Spleen (tissue), 11 donors: ENCODE measurements around the gene C20orf144. TPM values are rescaled to one million over a fixed set of nuclear protein-coding genes. Genes with fewer than 3 reads are reported as not detected.
"Not testable (repeated sequence)": the region's sequence is repeated elsewhere in the genome, so short reads cannot be mapped to it uniquely, and the experiment has no call there.

Source experiments
- DNase-seq: peaks from one replicate; pipeline ENCODE4 v3.0.0-alpha.2; 2020
- H3K27ac ChIP-seq, 8 donors: fragments of 200-600 bp; sonication (generic) in 7 of 8; 1 replicate in 4 of 8; 2 replicates in 4 of 8; pipeline versions ENCODE4 v1.5.0 to v1.8.0; 2016 to 2021; ENCODE audit warnings: inconsistent platforms in 4 of 8, mild to moderate bottlenecking in 4 of 8, moderate library complexity in 1 of 8
- H3K27me3 ChIP-seq, 7 donors: fragments of 200-600 bp; sonication (generic) in 6 of 7; replicated peaks in 1 of 7; 1 replicate in 4 of 7; 2 replicates in 3 of 7; pipeline versions ENCODE4 v1.5.0 to v1.8.0; 2016 to 2021; ENCODE audit warnings: inconsistent platforms in 3 of 7, mild to moderate bottlenecking in 1 of 7
- H3K36me3 ChIP-seq, 6 donors: fragments of 200-600 bp; sonication (generic) in 5 of 6; 1 replicate in 4 of 6; 2 replicates in 2 of 6; pipeline versions ENCODE4 v1.5.0 to v1.8.0; 2016 to 2021; ENCODE audit warnings: inconsistent platforms in 2 of 6
- H3K4me1 ChIP-seq, 6 donors: fragments of 200-600 bp; sonication (generic) in 5 of 6; 1 replicate in 3 of 6; 2 replicates in 3 of 6; pipeline versions ENCODE4 v1.5.0 to v1.8.0; 2016 to 2021; ENCODE audit warnings: inconsistent platforms in 3 of 6
- H3K4me3 ChIP-seq, 8 donors: fragments of 200-600 bp; sonication (generic) in 7 of 8; 1 replicate in 4 of 8; 2 replicates in 4 of 8; pipeline versions ENCODE4 v1.5.0 to v1.8.0; 2016 to 2021; ENCODE audit warnings: inconsistent platforms in 4 of 8, mild to moderate bottlenecking in 4 of 8, moderate library complexity in 2 of 8
- H3K9me3 ChIP-seq, 8 donors: fragments of 200-600 bp; sonication (generic) in 7 of 8; 1 replicate in 4 of 8; 2 replicates in 4 of 8; pipeline versions ENCODE4 v1.5.0 to v1.8.0; 2016 to 2021; ENCODE audit warnings: inconsistent platforms in 4 of 8
- CTCF ChIP-seq, 11 experiments: fragments of 200-600 bp in 7 of 11; fragments of 450-650 bp in 4 of 11; sonication (generic) in 4 of 11; IDR thresholded peaks in 8 of 11; conservative IDR thresholded peaks in 3 of 11; 1 replicate in 7 of 11; 2 replicates in 4 of 11; pipeline versions ENCODE4 v1.4.0 to v1.8.0; 2016 to 2021; ENCODE audit warnings: antibody characterized with exemption in 11 of 11, inconsistent platforms in 4 of 11, mild to moderate bottlenecking in 1 of 11
- POLR2A ChIP-seq, 3 donors: fragments of 450-650 bp; IDR thresholded peaks; one replicate each; pipeline ENCODE4 v1.5.1; 2017; ENCODE audit warnings: antibody characterized with exemption in 3 of 3, mild to moderate bottlenecking in 1 of 3
- POLR2AphosphoS5 ChIP-seq, 3 donors: sonication (generic); formaldehyde crosslinking; IDR thresholded peaks; one replicate each; pipeline ENCODE4 v1.5.1; 2017; ENCODE audit warnings: antibody characterized with exemption in 3 of 3
- WGBS, 5 donors: extraction: QIAGEN DNeasy Blood & Tissue Kit in 3 of 5; methylation state at CpG; one replicate each; pipeline versions ENCODE4 v1.1.5 to v1.1.7; 2013 to 2018; 5-methylcytosine and 5-hydroxymethylcytosine counted together
- intact Hi-C: fragments of 100-400 bp; cut with DNase I; formaldehyde crosslinking; loops from one replicate; pipeline ENCODE4 v1.15.0; 2023; ENCODE audit warnings: low total_unique reads
- polyA plus RNA-seq, 3 donors: library from polyadenylated mRNA; stranded (reverse); fragments of 200-250 nt; gene quantifications; one replicate each; pipeline ENCODE4 v1.2.1, GENCODE V29; 2013
- total RNA-seq, 7 donors: library from RNA; depleted of rRNA in 3 of 7; stranded (reverse); fragments of >200 nt in 3 of 7; fragmentation: NEBNext Ultra II Directional in 4 of 7; extraction: Animal tissue kit (Norgen Biotek cat#: 25700) in 4 of 7; gene quantifications; one replicate each; pipeline versions ENCODE4 v1.1.0 to v1.2.1, GENCODE V29; 2016 to 2021
- donor health status: healthy with polysubstance abuse.
- donor health status: DM: no; HTN: no; CAD: no; lungs with moderate emphysema.
- donor health status: DM: no; HTN: no; CAD: no.
- donor health status: Bipolar disorder and iron deficiency.
- donor health status: healthy.
- donor health status: DM: no; HTN: no; CAD: no.
- donor health status: DM: yes; HTN: yes; CAD: no.

Gene C20orf144
- total and polyA plus RNA-seq, 10 donors, result 0.06 to 0.14 (median 0.09) TPM; not detected in 7

GRCh38 chr20:33693741-33694638 lies 31.9 kb downstream of the C20orf144 start:
- TF ChIP-seq POLR2AphosphoS5 (IDR thresholded peaks at IDR 0.05) (no peak), POLR2A (IDR thresholded peaks at IDR 0.05) (no peak)
- H3K36me3 ChIP-seq, result no peaks in the 10 kb centered on the region
- peak overlapping the region in 2 of 8 donors; percentile 13 to 30 for H3K27ac ChIP-seq
- peaks cover 0 to 18% (median 7%) of the 10 kb centered on the region in 6 donors for H3K4me1 ChIP-seq
- H3K27me3 ChIP-seq, result no peaks in the 10 kb centered on the region
- 83 to 91% (median 83%) methylated on average over 15 to 17 of the region's 17 CpGs for WGBS, 5 donors
- no peak overlapping the region for H3K4me3 ChIP-seq
- intact Hi-C loops, result no loop called here
- peaks cover 0 to 5% (median 0%) of the 10 kb centered on the region in 8 donors for H3K9me3 ChIP-seq
- DNase-seq, result no peak

GRCh38 chr20:33694639-33695012 lies 32.5 kb downstream of the C20orf144 start:
- DNase-seq, result no peak
- peaks cover 0 to 11% (median 5%) of the 10 kb centered on the region in 6 donors for H3K4me1 ChIP-seq
- WGBS, 5 donors, result 72 to 93% (median 89%) methylated on average over 3 to 6 of the region's 6 CpGs
- intact Hi-C loops, result no loop called here
- TF ChIP-seq CTCF (IDR thresholded peaks at IDR 0.05 in 8 of 11, conservative IDR thresholded peaks at IDR 0.05 in 3 of 11), result no peak
- TF ChIP-seq POLR2A (IDR thresholded peaks at IDR 0.05), result no peak
- TF ChIP-seq POLR2AphosphoS5 (IDR thresholded peaks at IDR 0.05), result no peak
- peaks cover 0 to 5% (median 0%) of the 10 kb centered on the region in 8 donors for H3K9me3 ChIP-seq
- H3K27me3 ChIP-seq, result no peaks in the 10 kb centered on the region
- no peak overlapping the region for H3K27ac ChIP-seq
- H3K4me3 ChIP-seq, result no peak overlapping the region
- no peaks in the 10 kb centered on the region for H3K36me3 ChIP-seq

- Histone ChIP-seq H3K9me3 (peaks cover 0 to 13% (median 0%) of the 10 kb centered on the region in 8 donors), H3K4me1 (no peaks in the 10 kb centered on the region), H3K36me3 (no peaks in the 10 kb centered on the region), H3K27me3 (no peaks in the 10 kb centered on the region), H3K27ac (no peak overlapping the region), H3K4me3 (no peak overlapping the region)
- intact Hi-C loops, result no loop called here
- WGBS, 5 donors, result 85 to 96% (median 90%) methylated on average over 4 of the region's 4 CpGs
- TF ChIP-seq CTCF (IDR thresholded peaks at IDR 0.05 in 8 of 11, conservative IDR thresholded peaks at IDR 0.05 in 3 of 11) (no peak), POLR2A (IDR thresholded peaks at IDR 0.05) (no peak), POLR2AphosphoS5 (IDR thresholded peaks at IDR 0.05) (no peak)
- DNase-seq, result no peak
Observed at GRCh38 chr20:33696448-33696847, 34.3 kb downstream of the C20orf144 start.

GRCh38 chr20:33697129-33697528 lies 35.0 kb downstream of the C20orf144 start:
- intact Hi-C loops, result no loop called here
- 70 to 94% (median 86%) methylated on average over 8 of the region's 8 CpGs for WGBS, 5 donors
- Histone ChIP-seq H3K9me3 (peaks cover 0 to 13% (median 0%) of the 10 kb centered on the region in 8 donors), H3K27ac (no peak overlapping the region), H3K4me3 (no peak overlapping the region), H3K4me1 (no peaks in the 10 kb centered on the region), H3K36me3 (no peaks in the 10 kb centered on the region), H3K27me3 (no peaks in the 10 kb centered on the region)
- no peak for DNase-seq
- TF ChIP-seq POLR2A (IDR thresholded peaks at IDR 0.05) (no peak), POLR2AphosphoS5 (IDR thresholded peaks at IDR 0.05) (no peak), CTCF (IDR thresholded peaks at IDR 0.05 in 8 of 11, conservative IDR thresholded peaks at IDR 0.05 in 3 of 11) (no peak)

GRCh38 chr20:33698966-33699365 lies 36.8 kb downstream of the C20orf144 start:
- H3K27ac ChIP-seq, H3K36me3 ChIP-seq, intact Hi-C loops, H3K4me3 ChIP-seq, H3K4me1 ChIP-seq, DNase-seq, H3K27me3 ChIP-seq: not testable (repeated sequence)
- 91 to 100% (median 97%) methylated on average over 4 to 20 of the region's 27 CpGs; no CpG with 5 or more reads in 1 of the 5 donors for WGBS, 5 donors
- peaks cover 0 to 13% (median 0%) of the 10 kb centered on the region in 8 donors for H3K9me3 ChIP-seq

GRCh38 chr20:33700696-33701441 lies 38.7 kb downstream of the C20orf144 start:
- H3K27ac ChIP-seq, intact Hi-C loops, H3K4me3 ChIP-seq, DNase-seq, H3K4me1 ChIP-seq, H3K27me3 ChIP-seq: not testable (repeated sequence)
- Histone ChIP-seq H3K36me3 (peaks cover 0 to 22% (median under 1%) of the 10 kb centered on the region in 6 donors), H3K9me3 (peaks cover 0 to 13% (median 0%) of the 10 kb centered on the region in 8 donors)
- 92 to 97% (median 96%) methylated on average over 20 to 45 of the region's 45 CpGs for WGBS, 5 donors
